Superior temporal gyrus (tissue), 1 donor: Measurements from ENCODE around the gene RGL2.
"Not testable (repeated sequence)": the region's sequence is repeated elsewhere in the genome, so short reads cannot be mapped to it uniquely, and the experiment has no call there.

Experiments used
- DNase-seq: peaks from one replicate; pipeline ENCODE4 v3.0.0-alpha.2; 2016; ENCODE audit errors: extremely low spot score

RGL2 gene

DNA sequence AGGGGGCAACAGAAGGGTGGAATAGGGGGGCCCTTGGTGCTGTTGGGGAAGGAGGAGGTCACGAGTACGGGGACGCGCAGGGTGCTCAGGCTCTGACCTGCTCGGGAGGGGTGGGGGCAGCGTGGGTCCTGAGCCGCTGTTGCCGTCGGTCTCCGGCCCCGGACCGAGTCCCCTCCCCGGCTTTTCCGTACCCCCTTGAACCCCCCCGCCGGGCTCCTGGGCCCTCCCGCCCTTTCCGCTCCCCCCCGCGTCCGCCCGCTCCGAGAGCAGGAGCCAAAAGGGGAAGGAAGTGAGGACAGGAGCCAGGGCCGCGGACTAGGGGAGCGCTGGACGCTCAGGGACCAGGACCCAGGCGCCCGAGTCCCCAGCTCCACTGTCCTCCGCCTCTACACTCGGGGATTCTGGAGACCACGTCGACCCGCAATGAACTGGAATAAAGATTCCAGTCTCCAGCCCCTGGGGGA, at the start of gene RGL2:
TSS of gene RGL2 (minus strand) at position 170 of the 464 bp plus-strand sequence. CDS start 332 bp downstream, outside the sequence.
- no peak for DNase-seq

- DNase-seq, result no peak
Measured at GRCh38 chr6:33347816-33348215, 49.1 kb upstream of the RGL2 start.

DNA sequence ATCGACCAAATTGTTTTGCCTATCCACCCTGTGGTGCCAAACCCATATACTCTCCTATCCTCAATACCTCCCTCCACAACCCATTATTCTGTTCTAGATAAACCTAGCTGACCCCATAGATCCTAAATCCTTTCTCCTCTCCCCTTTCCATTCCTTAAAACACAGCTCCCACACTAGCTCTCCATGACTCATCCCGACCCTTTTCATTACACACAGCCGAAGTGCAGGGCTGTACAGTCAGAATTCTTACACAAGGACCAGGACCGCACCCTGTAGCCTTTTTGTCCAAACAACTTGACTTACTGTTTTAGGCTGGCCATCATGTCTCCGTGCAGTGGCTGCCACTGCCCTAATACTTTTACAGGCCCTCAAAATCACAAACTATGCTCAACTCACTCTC, 48.2 kb upstream of the RGL2 start:
- DNase-seq, result not testable (repeated sequence)

DNA sequence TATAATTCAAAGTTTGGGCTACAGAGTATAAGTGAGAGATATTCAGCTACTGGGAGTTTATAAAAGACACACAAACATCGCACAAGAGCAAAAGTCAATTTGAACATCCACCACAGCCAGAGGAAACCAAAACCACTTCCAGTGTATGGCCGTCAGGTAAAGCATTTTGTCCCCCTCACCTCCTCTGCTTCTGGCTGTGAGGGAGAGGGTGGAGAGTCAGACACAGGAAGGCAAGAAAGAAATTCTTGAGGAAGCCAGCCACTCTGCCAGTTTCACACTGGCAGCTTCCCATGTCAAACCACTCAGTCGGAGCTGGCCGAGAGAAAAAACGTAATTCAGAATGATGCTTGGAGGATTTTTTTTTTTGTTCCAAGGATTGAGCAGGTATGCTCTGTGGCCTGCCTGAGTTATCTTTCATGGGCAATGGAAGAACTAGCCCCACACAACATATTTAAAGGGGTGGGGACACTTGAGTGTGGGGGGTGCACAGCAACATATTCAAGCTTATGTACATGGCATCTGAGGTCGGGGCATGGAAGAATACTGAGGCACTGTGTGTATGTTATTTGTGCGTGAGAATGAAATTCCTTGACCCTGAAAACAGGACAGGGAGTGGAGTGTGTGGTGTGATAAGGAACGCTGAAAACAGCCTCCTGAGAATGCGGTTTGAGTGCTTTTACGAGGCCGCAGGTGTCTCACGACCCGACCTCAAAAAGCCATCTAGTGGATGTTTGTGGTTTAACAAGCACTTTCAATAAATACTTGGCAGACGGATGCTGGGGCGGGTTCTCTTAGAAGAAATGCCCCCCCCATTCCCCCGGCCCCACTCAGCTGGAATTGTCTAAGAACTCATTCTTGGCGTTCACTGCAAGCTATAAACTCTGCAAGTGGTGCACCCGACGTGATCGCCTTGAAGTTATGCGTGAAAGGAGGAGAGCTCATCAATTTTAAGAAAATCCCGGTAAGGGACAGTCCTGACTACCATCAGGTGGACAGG, 46.3 kb upstream of the RGL2 start:
- peak; percentile 68 for DNase-seq

- DNase-seq, result no peak
Measured at GRCh38 chr6:33343953-33344611, 45.3 kb upstream of the RGL2 start.

- not testable (repeated sequence) for DNase-seq
Measured at GRCh38 chr6:33343606-33343952, 44.8 kb upstream of the RGL2 start.

DNA sequence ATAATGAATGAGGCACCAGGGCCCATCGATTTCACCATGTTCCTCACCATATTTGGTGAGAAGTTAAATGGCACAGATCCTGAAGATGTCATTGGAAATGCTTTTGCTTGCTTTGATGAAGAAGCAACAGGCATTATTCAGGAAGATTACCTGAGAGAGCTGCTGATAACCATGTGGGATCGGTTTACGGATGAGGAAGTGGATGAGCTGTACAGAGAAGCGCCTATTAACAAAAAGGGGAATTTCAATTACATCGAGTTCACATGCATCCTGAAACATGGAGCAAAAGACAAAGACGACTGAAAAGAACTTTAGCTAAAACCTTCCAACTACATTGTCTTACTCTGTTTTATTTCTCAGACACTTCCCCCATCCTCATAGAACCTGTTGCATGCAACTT, 40.5 kb upstream of the RGL2 start:
- no peak for DNase-seq

GRCh38 chr6:33336495-33336894, 37.8 kb upstream of the RGL2 start:
- no peak for DNase-seq

DNA sequence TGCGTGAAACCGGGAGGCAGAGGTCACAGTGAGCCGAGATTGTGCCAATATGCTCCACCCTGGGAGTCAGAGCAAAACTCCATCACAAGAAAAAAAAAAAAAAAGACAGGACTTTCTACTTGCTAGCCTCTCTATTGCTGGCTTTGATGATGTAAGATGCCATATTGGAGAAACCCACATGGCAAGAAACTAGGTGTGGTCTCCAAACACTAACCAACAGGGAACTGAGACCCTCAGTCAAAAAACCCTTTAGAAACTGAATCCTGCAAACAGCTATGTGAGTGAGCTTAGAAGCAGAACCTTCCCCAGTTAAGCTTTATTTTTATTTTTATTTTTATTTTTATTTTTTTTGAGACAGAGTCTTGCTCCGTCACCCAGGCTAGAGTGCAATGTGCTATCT, 37.2 kb upstream of the RGL2 start:
- no peak for DNase-seq

GRCh38 chr6:33333666-33334065, 34.9 kb upstream of the RGL2 start:
- no peak for DNase-seq

GRCh38 chr6:33330736-33331135, 32.0 kb upstream of the RGL2 start:
- DNase-seq, result no peak

DNA sequence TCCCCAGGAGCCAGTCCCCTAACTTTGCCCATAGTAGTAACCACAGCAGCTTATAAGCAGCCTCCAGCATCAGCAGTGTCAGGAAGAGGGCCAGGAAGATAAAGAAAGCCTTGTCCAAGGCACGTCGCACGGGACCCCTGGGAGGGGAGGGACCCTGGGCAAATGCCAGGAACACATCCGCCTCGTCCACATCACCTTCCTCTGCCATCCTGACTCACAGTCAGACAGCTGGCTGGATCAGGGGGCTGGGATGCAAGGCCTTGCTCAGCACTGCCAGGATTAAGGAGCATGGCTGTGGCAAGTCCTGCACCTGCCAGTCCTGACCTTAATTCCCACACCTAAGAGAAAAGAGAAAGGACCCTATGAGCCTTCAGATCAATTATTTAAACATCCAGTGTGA, 30.3 kb upstream of the RGL2 start:
- no peak for DNase-seq

- DNase-seq, result no peak
Measured at GRCh38 chr6:33324125-33324524, 25.4 kb upstream of the RGL2 start.

DNA sequence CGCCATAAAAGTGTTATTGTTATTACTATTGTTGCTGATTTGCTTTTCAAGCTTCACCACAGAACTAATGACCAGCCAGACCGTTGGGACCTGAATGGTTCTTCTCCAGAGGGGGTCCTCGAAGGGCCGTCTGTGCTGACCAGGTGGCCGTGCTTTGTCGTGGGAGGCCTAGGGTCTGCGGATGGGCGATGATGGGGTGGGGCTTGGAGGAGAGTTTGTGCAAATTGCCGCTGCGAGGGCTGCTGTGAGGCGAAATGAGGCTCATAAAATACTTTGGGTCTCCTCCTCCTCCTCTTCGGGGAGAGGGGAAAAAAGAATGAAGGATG, 24.8 kb upstream of the RGL2 start:
- no peak for DNase-seq

DNA sequence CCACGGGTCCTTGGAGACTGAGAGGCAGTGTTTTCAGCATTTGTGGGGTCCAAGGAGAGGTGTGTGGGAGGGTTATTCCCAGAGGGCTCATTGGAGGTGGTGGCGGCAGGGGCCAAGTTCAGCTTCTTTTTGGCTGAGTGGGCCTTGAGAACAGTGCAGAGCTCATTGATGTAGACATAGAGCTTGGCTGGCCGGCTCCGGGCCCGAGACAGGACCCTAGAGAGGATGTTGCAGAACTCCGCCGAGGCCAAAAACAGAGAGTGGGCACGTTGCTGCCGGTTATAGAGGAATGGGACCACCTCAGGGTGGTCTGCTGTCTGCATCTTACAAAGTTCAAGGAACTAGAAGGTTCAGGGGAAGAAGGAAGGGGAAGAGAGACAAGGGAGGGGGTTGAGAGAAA, 22.5 kb upstream of the RGL2 start:
- DNase-seq, result no peak

DNA sequence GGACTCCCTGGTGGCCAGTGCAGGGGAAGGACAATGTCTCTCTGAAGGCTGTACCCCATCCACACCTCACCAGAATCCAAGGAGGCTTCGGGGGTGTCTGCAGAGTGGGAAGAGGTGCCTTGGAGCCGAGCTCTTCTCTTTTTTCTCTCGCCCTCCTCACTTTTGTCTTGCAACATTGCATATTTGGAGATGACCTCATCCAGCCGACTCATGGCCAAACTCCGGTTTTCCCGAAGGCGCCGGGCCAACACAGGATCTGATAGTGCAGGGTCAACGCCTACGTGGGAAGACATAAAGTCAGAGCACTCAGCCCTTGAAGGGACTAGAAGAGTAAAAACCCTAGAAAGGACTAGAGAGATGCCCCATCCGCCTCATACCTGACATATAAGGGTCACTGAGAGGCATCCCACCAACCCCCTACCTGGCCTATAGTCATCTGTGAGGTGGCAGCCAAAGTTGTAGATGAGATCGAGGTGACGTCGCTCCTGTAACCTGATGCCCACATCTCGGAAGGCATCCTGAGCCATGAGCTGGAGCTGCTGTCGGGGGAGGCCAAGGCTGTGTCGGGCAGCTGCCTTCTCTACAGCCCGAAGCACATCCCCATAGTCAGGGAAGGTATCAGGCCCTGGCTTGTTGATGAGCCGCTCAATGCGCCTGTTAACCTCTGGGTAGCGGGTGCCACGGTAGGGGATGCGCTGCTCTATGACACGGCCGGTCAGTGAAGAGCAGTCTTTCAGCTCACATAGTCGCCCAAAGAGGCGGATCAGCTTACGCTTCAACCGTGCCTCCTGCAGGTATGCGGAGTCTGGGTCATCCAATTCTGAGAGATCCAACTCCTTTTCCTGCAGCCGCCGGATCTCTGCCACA, 21.8 kb upstream of the RGL2 start:
- DNase-seq, result no peak

- DNase-seq, result no peak
Measured at GRCh38 chr6:33319939-33320314, 21.2 kb upstream of the RGL2 start.

- DNase-seq, result no peak
Measured at GRCh38 chr6:33318426-33319073, 19.8 kb upstream of the RGL2 start.

- DNase-seq, result peak; percentile 98
Measured at GRCh38 chr6:33317669-33318425, 19.1 kb upstream of the RGL2 start, which contains the start of gene ZBTB22. ZBTB22 (minus strand) TSS chr6:33317744; CDS start chr6:33316916, 828 bp downstream.

GRCh38 chr6:33317419-33317668, 18.6 kb upstream of the RGL2 start:
- DNase-seq, result no peak
